HG02870 (cell line): ENCODE measurements around the gene NTNG1.

Experiments
- ATAC-seq: cut with Tn5 transposase; IDR thresholded peaks from one replicate; pipeline ENCODE4 v1.9.1; 2021; ENCODE audit warnings: mild to moderate bottlenecking, moderate library complexity; ENCODE audit not compliant: unreplicated experiment

Gene NTNG1

DNA sequence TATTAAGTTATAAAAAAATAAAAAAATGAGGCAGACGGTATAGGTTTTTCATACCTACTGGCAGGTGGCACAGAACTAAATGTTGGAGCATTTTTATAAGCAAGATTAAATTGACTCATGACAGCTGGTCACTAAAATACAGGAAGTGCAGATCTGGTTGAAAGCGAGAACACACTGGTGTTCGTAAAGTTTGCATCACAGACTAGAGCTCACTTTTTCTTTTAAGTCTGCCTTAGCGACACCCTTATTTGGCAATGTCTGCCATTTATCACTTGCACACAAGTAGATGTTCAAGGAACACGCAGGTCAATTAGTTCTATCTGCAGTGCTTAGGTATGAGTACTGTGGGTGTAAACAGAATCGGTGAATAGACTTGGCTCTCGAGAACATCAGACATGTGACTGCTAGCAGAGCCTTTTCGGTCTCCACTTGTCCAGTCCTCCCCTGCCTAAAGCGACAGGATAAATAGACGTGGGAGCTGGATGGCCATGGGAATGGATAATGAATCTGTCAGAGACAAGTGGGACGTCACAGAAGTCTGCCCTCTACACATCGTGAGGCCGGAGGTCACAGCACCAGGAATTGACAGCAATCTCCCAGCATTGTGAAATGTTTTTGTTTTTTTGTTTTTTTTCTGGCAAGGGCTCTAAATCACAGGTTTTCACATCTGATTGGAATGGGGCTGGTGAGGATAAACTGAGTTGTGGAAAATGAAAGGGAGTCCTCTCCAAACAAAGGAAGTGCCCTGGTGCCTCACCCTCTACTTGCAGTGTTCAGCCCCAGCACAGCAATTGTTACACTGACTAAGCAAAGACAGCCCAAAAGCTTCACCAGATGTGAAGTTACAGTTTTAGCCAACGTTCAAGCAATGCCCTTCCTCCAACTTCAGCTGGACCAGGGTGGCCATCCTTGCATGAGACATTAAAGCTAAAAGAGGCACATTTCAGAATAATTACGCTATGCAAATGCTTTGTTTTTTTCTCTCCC lies 248.9 kb downstream of the NTNG1 start:
- ATAC-seq, result peak; percentile 69

DNA sequence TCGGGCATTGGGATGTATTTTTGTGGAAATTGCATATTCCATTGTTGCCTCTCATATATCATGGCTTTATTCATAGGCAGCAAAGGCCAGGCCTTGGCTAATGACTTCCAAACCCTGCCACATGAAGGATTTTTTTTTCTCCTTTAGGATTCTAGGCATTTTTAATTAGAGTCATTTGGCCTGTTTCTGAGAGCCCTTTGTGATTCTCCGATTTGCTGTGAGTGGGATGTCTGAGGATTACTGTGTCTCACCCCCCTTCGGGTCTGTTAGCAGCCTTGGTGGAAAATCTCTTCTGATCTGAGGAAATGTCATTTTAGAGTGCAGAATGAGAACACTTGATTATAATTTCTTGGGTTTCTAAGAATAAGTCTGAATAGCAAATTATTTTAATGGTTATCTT lies 253.5 kb downstream of the NTNG1 start:
- ATAC-seq, result no peak

DNA sequence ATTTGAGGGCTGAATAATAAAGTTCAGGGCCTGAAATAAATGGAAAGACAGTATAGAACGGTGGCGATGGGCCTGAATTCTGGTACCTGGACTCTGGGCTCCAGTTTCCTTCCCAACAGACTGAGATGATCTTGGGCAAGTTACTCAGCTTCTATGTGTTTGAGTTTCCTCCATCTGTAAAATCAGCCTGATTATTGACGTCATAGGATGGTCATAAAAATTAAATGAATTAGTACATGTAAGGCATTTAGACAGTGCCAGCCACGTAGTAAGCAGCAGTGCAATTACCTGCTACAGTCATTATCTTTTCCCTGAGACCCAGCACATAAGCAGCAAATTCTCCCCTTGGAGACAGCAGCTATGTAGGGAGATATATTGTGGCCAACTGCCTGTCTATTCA lies 260.9 kb downstream of the NTNG1 start:
- ATAC-seq, result no peak

DNA sequence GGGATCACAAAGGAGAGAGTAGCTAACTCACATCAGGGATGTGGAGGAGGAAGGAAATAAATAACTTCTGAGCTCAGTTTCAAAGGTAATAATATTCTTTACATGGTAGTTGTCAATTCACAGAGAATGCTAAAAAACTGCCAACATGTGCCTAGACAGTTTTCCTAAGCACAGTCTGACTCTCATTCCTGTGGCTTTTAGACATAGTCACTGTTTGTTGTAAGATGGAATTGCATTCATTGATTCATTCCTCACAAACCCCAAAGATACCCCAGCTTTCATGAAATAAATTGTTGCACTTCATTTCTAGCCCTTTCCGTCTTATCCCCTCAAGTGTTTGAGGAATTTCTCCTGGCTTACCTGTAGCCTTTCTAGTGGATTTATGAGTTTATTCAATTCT lies 263.9 kb downstream of the NTNG1 start:
- ATAC-seq, result no peak

DNA sequence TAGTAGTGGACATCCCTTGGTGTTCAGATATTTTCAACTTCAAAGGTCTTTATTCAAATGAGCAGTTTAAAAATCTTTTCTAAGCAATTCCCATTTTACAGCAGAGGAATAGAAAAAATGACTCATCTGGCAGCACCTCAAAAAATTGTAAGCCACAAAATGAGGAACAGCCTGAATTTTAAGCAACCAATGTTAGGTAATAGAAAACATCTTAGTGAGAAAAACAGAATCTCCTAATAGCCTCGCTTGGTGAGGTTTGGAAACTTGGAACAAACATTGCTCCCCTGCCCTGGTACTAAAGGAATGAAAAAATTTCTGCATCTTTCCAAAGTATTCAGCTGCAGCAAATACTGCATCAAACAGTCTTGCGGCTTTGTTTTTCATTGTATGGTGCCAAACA lies 264.4 kb downstream of the NTNG1 start:
- ATAC-seq, result no peak

DNA sequence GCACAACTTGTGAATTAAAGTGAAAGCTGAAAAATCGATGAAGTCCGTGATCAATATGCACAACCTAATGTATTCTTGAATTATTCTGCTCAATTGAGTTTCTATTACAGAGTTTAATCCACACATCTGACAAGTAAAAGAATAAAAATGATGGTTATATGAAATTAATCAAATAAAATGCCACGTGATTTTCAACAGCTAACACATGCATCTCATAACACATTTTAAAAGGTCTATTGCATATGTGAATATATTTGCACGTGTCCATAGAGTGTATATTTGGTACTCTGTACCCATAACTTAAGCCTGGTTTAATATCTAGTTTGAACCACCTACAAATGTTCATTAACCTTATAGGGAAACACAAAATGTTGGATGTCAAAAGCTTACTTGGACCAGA lies 266.2 kb downstream of the NTNG1 start:
- no peak for ATAC-seq

DNA sequence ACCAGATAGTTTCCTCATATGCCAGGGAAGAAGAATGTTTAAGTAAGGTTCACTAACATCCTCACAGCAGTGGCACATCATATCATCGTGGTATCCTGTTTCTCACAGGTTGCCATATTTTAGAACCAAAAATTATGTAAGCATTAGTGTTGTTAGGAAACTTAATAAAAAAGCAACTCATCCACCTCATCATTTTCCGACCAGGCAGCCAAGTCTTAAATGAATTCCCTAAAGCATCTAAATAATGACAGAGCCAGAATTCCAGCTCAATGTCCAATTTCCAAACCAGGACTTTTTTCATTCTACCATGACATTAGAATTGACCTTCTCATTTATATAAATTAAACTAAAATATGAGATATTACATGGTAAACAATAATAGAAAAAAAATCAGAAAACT lies 272.7 kb downstream of the NTNG1 start:
- ATAC-seq, result no peak

DNA sequence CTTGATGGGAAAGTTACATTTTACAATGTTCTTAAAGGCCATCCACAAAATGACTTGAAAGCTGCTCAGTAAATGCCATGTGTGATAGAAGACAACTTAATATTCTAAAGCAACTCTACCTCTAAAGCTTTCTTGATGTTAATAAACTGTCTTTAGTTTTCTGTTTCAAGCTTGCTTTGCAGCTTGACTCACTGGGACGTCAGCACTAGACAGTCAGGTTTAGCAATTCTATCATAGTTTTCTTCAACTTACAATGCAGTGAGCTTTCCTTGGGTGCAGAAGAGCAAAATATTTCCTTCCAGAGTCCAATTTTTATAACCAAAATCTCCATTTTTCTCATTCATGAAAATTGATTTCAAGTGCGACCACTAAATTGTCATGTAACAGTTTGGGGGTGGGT lies 273.1 kb downstream of the NTNG1 start:
- no peak for ATAC-seq

DNA sequence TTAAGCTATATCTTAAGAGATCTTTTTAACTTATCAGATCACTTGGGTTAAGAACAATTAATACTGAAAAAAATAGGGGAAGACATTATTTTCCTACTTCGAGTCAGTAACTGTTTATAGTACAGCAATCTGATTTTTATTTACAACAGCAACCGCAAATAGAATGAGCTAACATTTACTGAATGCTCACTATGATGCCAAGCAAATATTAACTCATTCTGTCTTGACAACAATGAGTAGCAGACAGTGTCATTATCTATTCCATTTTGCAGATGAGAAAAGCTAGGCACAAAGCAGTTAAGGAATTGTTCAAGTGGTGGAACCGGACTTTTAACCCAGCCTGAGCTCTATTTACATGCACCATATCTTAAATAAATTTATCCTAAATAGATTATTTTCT lies 273.7 kb downstream of the NTNG1 start:
- no peak for ATAC-seq

DNA sequence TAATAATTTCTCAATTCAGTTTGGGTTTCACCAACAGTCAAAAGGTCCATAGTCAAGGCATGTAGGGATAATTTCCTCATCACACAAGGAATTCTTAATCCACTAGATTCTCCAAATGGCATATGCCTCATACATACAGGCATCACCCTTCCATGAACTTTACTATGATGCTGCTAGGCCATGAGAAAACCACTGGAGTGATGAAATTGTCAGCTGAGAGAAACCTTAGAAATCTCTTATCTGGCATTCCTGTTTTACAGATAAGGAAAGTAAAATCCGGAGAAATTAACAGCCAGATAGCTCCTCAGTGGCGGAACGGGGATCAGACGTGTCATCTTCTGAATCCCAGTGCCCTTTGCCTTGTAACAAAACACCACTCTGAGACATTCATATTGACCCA lies 274.4 kb downstream of the NTNG1 start:
- no peak for ATAC-seq

DNA sequence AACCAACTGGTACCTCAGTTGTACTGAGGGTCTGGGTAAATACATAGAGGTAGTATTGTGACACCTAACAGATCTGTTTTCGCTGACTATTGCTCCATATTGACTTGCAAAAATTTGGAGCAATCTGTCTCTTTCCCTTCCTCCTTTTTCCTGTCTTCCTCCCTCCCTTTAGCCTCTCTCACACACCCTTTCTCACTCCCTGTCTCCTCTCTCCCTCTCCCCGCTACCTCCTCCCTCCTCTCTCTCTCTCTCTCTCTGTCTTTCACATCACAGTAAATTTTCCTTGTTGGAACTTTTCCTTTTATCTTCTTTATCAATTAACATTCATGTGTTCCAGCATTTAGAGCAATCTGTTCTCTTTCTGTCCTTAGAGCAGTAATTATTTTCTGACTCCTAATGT lies 278.2 kb downstream of the NTNG1 start:
- no peak for ATAC-seq

DNA sequence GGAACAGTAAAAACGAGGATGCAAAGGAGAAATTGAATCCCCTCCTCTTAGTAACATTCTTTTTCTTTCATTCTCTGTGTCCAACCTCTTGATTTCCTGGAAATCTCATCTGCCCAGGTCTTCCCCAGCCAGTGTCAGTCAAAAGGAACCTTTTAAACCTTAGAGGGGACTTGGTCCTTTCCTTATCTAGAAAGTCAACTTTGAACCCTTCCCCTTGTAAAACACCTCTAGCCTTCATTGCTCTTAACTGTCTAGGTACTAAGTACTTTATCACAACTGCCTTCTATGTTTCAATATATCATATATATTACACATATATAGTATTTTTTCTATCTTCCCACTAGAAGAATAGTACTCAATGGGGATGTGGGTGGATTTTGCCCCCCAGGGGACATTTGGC lies 282.1 kb downstream of the NTNG1 start:
- ATAC-seq, result no peak

DNA sequence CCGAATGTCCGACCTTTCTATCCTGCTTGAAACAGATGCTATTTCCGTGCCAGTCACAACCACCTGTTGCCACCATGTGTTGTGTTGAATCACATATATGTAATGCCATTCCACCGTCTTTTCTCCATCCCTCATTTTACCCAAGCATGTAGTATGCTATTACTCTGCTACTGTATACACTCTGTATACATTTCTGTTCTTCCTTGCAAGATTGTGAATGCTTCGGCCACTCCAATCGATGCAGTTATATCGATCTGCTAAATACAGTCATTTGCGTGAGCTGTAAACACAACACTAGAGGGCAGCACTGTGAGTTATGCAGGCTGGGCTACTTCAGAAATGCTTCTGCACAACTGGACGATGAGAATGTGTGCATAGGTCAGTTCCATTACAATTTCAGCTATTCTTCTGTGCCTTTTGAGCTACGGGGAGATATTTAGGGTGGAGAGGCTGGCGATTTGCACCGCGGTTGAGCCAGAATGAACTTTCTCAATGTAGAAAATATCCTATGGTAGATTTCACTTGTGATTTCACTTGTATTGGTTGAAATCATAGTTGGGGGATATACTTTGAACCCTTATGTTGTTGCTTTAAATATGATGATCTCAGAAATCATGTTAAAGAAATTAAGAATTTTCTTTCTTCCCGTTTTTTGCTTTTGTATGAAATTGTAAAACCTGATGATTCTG lies 289.8 kb downstream of the NTNG1 start:
- ATAC-seq, result peak; percentile 67

DNA sequence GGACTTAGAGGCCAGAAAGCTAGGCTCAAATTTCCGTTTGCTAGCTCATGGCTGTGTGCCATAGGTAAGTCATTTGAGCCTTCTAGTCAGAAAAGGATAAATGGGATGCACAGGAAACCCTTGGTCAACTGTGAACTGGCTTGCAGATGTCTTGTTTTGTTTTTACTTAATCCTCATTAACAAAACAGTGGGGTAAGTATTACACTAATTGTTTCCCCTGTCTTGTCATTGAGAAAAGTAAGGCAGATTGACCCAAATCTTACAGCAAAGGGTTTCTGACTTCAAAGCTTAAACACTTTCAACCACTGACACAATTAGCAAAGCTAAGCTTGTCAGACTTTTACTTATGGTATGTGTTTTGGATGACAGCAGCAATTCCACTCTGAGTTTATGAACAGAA lies 291.3 kb downstream of the NTNG1 start:
- no peak for ATAC-seq

DNA sequence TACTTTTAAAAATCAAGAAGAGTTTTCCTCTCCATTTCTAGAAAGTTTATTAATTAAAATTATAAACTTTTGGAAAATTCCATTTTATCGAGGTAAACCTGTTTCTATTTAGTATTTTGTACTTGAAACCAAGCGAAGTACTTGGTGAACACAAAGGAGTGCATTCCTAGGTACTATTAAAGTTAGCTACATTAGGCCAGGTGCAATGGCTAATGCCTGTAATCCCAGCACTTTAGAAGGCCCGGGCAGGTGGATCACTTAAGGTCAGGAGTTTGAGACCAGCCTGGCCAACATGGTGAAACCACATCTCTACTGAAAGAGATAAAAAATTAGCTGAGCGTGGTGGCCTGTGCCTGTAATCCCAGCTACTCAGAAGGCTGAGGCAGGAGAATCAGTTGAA lies 292.2 kb downstream of the NTNG1 start:
- ATAC-seq, result no peak

DNA sequence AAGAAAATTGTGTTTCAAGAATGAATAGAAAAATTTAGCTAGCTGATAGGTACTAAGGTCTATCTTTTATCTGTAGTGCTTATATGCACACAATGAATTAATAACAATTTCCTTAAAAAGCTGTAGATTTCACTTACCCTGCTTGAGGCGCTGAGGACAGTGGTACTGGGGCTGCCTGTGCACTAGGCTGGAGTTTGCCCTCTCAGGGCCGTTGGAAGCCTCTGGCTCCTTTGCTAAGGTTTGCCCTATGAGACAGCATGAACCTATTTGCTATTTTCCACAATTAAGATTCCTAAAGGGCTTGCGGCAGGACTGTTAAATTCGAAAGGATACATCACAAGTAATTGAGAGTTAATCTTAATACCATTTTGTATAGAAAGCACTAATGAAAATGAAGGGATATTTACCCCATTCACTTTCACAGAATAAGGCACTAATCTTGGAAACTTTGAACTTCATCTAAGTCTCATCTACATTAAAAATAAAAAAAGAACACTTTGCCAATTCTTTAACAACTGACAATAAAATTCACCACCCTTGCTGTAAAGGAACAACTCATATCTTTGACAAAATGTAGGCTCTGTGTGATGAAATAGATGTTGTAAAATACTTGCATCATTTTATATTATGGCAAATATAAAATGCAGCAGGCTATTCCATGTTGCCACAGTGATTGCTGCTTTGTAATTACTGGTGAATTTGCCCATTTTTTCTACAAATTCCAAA lies 293.0 kb downstream of the NTNG1 start:
- ATAC-seq, result no peak

DNA sequence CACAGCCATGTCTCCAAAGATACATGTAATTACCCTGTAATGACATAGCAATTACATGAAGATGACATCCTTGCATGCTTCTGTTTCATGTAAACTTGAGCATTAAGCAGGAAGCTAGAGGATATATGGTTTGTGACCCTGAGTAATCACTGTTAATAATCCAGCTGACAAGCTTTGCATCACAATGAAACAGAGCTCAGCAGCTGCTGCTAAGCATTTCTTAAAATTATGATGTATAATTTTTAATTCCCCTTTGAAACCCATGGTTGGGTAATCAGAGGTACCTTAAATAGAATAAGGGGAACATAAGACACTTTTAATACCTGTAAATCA lies 293.5 kb downstream of the NTNG1 start:
- ATAC-seq, result no peak

DNA sequence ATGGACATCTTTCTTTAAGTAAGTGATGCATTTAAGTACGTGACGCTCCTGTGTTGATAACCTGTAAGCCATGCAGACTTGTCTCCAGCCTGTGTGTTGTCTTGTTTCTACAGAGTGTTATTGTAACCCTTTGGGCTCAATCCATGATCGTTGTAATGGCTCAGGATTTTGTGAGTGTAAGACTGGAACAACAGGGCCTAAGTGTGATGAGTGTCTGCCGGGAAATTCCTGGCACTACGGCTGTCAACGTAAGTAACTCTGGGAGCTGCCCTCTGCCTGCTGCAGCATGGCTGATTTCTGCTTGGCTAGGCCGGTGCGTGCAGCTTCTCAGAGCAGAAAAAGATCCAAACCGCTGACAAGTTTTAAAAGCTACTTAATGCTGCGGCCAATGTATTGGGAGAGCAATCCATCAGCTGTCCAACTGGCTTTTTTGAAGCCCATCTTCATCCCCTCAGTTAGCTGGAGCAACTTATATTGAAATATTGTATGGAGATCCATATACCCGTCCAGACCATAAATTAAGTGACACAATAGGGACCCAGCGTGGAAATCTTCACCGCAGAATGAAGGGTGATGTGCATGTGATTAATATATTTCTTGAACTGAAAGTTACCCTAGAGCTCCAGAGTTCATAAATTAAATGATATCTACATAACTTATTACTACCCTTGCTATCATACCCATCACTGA lies 295.9 kb downstream of the NTNG1 start:
- no peak for ATAC-seq

DNA sequence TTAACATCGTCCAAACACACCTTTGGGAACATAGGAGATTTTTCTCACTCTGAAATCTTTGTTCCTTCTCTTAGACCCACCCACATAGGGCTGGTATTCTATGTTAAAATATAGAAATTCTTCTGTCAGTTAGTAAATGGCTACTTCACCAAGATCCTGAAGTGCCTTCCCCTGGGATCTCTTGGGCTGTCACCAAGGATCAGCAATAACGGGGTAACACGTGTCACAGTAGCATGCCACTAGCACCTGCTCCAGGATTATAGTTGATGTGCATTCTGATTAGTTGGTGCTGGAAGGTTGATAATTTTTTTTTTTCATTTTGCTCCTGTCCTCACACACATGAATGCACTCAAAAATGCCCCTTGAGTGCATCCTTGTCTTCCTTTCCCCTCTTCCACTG lies 298.7 kb downstream of the NTNG1 start:
- ATAC-seq, result no peak

DNA sequence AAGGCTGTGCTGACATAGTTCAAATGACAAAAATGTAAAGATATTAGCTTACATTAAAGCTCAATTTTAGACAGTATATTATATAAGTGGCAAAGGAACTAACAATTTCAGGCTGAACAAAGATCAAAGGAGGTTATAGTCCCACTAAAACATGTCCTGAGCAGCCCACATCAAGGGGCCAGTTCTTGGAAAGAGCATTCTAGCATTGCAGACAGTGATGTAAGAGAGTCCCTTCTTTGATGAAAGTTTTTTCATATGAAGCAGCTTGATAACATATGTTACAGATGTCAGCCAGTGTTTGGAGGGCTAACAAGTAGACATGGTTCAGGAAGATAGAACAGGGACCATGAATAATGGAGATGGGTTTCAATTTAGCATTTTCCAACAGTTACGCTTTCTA lies 301.7 kb downstream of the NTNG1 start:
- ATAC-seq, result no peak

DNA sequence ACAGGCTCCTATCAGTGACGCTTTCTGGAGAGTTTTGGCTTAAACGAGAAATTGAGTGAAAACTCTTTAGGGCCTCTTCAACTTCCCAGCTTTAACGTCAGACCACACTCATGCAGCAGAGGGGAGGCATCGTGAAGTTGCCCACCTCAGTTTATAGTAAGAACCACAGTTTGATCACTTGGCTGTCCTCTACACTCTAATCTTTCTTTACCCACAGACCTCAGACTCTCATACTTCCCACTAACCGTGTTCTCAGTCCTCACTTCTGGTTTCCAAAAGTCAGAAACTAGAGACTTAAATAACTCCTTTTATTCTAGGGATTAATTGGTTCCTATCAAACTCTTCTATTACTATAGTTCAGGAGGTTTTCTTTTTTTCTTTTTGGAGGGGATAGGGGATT lies 302.2 kb downstream of the NTNG1 start:
- ATAC-seq, result no peak
